NCI-H2081 (cell line): Measurements from ENCODE around the gene DTX4.

ENCODE experiments used
- DNase-seq, 2 experiments: peaks; one replicate each; lab custom pipeline; 2025; lab: John Stamatoyannopoulos, UW

The DTX4 gene

DNA sequence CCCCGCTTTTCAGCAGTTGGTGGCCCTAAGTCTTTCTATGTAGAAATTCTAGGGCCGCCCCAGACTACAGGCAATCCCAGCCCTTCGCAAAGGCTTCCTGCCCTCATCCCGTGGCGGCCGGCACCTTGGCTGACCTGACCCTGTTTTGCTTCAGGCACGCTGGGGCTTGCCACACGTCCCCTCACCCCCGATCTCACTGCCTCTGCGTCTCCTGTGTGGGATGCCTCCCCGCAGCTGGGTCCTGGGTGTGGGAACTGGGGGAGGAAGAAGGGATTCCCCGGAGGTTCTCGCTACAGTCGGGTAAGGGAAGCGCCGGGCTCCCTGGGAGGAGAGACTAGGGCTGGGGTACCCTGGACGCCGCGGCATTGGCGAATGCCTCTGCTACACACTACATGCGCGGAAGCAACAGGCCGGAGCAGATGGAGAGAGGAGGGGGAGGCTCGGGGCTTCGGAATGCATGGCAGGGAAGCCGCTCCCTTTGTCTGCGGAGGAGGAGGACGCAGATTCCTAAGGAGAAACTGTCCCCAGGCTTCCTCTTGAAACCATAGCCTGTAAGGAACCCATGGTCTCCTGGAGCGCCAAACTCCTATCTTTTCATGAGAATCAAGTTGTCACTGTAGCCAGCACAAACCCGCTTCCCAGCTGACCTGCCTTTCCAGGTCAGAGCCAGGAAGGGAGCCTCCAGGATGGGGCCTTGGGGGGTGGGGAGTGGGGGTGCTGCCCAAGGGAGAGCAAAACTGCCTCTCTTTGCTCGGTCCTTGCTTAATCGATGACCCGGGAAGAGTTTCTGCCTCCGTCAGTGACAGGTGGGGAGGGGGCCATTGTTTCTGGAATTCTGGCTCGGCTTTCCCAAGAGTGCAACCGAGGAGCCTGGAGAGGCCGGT lies 1.4 kb downstream of the DTX4 start:
- DNase-seq: no peak

DNA sequence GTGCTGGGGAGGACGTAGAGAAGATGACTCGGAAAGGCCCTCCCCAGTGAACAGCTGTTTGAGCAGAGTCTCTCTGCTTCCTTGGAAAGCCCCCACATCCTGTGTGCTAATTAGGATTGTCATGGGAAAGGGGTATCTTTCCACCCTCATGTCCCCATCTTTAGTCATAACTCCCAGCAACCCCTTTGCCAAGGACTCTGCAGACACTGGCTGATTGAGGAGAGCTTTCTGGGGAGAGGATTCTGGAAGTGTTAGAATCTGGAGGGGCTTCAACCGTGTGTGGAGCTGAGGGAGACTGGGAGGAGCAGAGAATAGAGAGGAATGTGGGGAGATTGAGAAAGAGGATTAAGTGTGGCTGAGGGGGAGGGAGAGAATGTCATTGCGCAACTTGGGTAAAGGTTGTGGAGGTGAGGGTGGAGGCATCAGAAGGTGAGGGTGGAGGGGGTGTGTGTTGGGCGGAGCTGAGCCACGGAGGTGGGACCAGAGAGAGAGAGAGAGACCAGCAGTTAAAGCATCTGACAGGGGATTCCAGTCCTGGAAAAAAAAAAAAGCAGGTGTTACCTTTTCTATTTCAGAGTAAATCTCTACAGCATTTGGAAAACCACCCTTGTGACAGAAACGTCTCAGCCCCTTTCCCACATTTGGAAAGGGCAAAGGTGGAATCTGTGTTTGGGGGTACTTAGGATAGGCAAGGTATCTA lies 2.2 kb downstream of the DTX4 start:
- DNase-seq: no peak

DNA sequence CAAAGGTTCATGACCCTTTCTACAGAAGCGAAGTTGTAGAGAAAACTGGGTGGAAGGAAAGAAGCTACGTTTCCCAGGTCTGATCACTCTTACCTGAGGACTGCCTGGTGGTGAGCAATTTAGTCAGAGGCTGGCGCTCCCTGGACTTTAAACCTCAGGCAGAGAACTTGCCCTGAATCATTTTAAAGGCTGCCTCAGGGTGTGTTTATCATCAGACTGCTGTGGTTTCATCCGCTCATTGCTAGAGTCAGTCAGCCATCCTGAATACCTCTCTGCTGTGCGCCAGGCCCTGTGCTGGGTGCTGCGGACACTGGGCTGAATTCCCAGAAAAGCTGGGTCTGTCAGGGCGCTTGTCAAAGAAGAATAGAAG lies 2.7 kb downstream of the DTX4 start:
- DNase-seq: no peak

DNA sequence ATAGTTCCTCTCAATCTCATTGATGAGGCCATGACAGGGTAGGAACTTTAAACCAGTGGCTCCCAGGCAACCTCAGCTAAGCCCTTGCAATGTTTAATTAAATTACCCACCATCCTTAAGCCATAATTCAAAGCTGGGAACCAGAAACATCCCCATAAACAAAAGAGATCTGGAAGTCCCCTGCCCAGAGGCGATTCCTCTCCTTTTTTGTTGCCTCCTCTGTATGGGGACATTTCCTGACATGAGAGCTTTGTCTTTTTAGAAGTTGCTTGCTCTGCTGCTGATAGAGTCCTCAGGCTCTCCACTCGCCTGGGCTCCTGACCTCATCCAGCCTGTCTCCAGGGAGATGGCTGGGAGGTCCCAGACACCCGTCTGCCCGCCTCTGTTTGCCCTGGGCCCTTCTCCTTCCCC lies 3.2 kb downstream of the DTX4 start:
- no peak for DNase-seq

DNA sequence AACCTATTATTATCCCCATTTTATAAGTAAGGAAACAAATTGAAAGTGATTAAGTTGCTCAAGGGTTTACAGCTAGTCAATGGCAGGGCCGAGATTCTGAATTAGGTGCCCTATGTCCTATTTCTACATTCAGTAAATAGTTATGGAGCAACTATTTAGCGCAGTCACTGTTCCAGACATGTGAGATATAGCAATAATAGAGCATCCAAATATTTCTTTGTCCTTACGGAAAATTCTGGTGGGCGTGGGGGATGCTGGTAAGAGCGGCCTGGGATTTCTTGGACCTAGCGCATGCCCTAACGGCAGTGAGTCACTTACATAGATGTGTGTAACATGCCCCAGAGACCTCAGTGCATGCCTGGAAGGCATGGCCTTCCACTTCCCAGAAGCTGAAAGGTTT lies 4.4 kb downstream of the DTX4 start:
- DNase-seq: no peak

DNA sequence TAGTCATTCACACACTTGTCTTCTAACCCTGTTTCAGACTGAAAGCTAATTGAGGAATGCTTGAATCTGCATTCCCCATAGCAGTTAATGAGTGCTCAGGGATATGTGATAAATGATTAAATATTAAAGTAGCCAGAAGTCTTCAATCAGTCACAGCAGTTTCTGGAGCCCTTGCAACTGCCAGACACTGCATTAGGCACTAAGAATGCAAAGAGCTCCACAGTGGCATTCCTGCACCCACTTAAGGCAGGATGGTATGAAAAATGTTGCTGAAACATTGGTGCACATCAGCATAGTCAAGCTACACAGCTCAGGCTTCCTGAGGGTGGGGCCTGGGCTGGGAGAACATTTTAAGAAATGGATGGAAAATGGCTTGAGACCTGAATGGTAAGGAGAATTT lies 6.5 kb downstream of the DTX4 start:
- DNase-seq: no peak

DNA sequence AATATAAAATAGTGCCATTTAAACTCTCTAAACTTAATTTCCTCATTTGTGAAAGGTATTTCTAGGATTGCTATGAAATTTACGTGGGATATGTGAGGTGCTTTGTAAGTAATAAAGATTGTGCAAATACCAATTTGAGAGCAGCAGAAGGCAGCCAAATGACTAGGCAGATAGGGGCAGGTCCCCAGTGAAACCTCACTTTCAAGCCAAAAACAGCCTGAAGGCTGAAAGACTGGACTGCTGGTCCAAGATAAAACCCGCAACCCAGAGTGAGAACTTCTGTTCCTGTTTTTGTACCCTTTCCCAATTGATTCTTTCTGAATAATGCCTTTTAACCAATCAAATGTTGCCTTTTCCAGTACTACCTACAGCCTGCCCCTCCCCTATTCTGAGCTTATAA lies 7.2 kb downstream of the DTX4 start:
- no peak for DNase-seq

DNA sequence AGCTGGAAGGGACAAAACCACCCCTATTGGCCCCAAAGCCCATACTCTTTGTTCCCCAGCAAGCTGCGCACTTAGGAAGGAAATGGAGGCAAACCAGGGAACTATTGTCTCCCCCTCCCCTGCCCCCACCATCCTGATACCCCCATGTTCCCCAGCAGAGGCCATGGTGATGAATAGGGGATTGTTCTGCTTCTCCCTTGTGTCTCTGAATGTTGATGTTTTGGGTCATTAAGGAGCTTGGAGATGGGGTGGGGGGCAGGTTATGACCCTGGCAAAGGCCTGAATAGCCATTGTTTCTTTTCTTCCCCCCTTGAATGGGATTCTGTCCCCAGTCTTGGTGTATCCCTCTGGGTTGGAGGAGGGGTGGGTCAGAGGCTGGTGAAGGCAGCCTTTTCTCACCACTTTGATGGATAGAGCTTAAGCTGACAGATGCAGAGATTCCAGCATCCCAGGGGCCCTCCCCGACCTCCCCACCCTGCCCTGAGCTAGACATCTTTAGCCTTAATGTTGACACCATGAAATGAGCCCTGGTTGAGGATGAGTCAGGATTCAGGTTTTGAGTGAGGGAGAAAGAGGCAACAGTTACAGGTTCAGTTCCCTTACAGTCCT lies 8.3 kb downstream of the DTX4 start:
- DNase-seq: no peak

DNA sequence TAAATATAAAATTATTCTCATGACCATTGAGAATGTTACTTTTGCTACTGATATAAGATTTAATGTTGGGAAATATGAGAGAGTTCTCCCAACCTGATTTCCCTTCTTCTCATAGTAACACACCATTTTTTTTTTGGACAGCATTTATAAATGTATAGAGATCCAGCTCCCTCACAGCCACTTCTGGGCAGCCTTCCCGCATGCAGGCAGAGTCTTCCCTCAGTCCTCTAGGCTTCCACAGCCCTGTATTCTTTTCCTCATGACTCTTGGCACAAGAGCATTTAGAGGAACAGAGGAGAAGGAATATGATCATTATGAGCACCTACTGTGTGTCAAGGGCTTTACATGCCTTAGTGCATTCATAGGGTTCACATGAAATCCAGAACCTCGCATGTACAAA lies 9.0 kb downstream of the DTX4 start:
- DNase-seq: no peak

DNA sequence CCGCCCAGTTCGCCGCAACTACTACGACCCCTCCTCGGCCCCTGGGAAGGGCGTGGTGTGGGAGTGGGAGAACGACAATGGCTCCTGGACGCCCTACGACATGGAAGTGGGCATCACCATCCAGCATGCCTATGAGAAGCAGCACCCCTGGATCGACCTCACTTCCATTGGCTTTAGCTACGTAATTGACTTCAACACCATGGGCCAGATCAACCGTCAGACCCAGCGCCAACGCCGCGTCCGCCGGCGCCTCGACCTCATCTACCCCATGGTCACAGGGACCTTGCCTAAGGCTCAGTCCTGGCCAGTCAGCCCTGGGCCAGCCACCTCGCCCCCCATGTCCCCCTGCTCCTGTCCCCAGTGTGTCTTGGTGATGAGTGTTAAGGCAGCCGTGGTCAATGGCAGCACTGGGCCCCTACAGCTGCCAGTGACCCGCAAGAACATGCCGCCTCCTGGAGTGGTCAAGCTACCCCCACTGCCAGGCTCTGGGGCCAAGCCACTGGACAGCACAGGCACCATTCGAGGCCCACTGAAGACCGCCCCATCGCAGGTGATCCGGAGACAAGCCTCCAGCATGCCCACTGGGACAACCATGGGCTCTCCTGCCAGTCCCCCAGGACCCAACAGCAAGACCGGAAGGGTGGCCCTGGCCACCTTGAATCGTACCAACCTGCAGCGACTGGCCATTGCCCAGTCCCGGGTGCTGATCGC lies 10.0 kb downstream of the DTX4 start:
- no peak for DNase-seq

DNA sequence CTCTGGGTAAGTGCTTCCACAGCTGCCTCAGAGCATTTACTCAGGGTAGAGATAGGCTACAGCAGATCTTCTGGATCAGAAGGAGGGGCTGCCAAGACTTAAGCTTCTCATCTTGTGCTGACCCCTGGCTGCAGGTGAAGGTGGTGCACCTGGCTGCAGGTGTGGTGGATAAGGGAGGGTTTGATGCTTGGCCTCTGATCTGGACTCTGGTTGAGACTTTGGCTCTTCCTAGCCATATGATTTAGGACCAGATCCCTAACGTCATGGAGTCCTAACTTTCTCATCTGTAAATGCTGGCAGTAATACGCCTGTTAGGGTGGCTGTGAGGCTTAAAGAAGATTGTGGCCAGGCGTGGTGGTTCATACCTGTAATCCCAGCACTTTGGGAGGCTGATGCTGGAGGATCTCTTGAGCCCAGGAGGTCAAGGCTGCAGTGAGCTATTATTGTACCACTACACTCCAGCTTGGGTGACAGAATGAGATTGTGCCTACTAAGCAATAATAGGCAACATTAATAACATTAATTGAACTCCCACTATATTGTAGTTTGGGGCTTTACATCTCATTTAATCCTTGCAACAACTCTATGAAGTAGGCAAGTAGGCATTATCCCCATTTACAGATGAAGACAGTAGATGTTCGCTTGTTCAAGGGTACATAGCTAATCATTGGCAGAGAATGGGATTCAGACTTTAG lies 10.7 kb downstream of the DTX4 start:
- DNase-seq: no peak

DNA sequence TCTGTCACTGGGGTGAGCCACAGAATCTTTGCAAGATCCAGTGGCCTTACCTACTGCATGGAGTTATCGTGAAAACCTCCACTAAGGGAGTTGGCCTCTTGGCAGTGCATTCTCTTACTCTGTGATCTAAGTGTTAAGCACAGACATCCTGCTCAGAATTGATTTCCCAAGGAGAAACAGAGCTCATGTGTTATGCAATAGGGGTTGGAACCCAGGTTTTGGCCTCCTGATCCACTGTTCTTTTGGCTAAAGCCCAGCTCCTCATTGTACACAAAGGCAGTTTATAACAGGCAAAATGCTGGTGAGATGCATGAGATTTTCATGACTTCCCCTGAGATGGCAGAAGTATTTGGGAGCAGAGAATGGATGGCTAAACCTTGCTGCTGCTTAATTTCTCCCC lies 11.8 kb downstream of the DTX4 start:
- no peak for DNase-seq

DNA sequence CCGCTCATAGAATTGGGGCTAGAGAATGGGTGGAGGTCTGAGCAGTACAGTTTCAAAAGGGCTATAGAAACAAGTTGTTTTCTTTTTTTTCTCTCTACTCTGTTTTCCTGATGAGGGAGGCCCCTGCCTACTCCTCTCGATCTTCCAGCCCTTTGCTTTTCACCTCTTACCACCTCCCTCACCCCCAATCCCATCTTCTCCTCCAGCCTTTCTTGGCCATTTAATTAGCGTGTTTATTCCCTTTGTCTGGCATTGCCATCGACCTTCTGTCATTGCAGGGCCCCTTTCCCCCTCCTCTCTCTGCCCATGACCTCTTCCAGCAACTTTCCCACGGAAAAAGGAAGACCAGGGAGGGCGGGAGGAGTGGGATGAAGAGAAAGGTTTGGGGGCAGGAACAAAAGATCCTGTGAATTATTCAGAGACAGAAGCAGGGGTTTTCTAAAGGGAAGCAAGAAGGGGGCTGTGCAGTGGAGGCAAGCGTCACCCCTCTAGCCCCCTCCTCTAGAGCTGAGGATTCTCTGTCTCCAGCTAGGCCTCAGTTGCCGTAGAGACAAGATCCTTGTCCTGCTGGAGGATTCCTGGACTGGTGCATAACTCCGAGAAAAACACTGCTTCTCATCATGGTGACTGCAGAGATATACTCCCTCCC lies 12.9 kb downstream of the DTX4 start:
- no peak for DNase-seq

DNA sequence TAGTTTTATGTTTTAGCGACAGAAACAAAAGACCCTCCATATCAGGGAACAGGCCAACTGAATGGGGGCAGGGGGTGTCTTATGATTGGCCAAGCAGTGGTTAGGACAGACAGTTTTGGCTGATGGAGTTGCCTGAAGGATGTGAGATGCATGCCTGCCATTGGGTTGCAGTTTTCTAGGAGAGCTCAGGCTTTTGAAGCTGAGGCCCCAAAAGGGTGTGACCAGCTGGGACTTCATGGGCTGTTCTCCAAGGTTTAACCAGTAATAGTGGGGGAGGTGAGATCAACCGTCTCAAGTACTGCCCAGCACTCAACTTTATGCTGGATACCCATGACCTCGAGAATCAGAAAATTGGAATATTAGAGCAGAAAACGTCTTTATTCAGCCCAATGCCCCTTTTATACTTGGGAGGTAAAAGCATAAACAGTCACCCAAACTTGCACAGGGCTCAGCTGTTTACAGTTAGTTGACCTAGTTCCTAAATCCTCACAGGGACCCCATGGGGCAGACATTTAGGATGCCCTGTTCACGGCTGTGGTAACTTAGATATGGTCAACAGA lies 13.5 kb downstream of the DTX4 start:
- DNase-seq: no peak

DNA sequence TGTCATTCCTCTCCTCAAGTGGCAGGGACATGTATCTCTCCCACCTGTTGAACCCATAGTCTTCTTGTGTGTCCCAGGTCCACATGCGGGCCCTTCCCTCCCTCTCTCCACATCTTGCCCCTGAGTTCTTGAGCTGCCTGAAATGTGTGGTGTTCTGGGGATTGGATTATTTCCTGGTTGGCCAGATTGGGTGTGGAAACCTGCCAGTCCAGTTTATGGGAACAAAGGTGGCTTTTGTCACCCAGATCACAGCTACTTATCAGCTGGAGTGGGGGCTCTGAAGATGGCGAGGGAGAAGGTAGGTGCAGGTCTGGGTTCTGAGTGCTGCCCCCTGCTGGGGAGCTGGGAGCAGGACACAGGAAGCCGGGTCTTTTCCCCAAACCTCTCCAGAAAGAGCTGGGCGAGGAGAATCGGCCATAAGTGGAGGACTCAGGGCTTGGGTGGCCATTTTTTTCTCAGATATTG lies 14.2 kb downstream of the DTX4 start:
- DNase-seq: no peak

DNA sequence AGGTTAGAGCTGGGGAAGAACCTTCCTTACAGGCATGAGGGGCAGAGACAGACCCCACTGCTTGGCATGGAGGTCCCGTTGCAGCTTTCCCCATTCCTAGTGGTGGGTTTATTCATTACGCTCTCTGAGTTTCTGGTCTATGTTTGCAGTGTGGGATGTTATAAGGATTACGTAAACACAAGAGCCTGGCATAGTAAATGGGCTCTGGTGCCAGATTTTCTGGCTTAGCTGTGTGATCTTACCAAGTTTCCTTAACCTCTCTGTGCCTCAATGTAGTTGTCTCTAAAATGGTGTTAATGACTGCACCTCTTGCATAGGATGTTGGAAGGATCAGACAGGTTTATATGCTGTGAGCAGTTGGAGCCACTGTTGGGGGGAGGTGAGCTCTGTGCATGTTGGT lies 15.1 kb downstream of the DTX4 start:
- no peak for DNase-seq

DNA sequence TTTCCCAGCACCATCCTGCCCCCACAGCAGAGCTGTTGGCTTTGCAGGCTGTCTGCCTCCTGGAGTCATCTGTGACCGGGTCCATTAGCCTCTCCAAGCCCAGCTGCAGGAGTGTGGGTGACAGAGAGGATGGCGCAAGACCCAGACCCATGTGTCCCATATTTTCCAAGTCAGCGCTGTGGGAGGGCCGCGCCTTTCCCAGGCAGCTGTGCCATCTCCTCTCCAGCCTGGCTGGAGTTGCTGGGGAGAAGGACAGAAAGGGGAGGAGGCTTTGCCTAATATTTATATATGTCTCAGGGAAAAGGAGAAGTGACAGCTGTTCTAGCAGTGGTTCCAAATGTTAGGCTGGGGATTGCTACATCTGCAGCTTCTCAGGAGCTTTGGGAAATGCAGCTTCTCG lies 15.7 kb downstream of the DTX4 start:
- DNase-seq: no peak

DNA sequence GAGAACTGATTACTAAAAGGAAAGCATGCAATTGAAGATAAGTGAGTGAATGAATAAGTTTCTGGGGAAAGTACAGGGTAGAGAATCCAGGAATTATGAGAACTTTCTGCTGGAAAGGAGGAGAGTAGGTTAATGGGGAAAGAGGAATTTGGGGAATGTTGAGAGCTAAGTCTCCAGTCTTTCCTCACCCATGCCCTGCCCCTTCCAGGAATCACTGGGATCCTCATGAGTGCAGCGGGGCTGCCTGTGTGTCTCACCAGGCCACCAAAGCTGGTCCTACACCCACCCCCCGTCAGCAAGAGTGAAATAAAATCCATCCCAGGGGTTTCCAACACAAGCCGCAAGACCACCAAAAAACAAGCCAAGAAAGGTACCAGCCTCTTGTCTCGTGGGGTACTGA lies 17.0 kb downstream of the DTX4 start:
- DNase-seq: no peak

DNA sequence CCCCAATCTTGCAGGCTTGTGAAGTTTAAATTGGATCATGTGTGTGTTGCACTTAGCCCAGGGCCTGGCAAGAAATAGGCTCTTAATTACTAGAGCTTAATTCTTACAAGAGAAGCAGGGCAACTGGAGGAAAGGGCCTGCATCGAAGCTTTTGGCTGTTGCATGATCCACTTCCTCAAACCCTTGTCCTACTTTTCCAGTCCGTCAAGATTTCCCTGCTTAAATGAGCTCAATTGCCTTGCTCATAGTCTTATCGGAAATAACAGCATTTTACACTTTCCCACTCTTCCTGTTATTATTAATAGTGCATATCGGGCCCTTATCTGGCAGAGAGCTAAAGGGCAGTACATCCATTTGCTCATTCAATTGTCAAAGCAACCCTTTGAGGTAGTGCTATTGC lies 18.1 kb downstream of the DTX4 start:
- no peak for DNase-seq

DNA sequence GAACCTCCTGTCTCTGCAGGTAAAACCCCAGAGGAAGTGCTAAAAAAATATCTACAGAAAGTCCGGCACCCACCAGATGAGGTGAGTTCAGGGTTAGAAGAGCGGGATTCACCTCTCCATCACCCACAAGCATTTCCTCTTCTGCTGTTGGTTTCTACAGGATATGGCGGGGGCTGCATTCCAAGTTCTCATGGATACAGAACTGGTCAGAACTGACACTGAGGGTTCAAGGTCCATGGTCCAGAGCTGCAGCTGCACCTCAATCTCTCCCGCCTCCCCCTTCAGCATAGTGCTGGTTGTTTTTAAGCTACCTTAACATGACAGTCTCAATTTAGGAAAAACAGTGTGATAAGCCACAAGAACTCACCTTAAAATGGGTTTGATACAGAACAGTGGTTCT lies 19.2 kb downstream of the DTX4 start:
- DNase-seq: no peak

DNA sequence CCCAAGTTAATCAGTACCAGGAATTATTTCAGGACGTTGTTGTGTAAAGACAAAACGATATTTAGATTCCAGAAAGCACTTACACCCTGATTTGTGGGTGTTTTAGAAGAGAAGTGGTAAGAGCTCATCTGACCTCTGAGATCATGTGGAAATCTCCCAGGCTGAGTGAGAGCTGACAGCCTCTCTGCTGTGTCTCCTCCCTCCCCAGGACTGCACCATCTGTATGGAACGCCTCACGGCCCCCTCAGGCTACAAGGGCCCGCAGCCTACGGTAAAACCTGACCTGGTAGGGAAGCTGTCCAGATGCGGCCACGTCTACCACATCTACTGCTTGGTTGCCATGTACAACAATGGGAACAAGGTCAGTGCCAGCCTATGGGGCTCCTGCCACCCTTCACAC lies 20.0 kb downstream of the DTX4 start:
- DNase-seq: no peak
